GM18507 (cell line): Measurements from ENCODE around the gene RNF227.

Experiments used
- DNase-seq: peaks from one replicate; pipeline ENCODE4 v3.0.0; 2011; ENCODE audit warnings: low read depth; ENCODE audit not compliant: insufficient read length; ENCODE audit errors: extremely low spot score
- FAIRE-seq: peaks from 2 replicates; lab custom pipeline; 2011; peaks lifted over from hg19 to GRCh38; lab: Jason Lieb, UNC

Gene RNF227

GRCh38 chr17:7894866-7895265 lies 21.2 kb downstream of the RNF227 start:
- FAIRE-seq (no peak), DNase-seq (no peak)

- FAIRE-seq (no peak), DNase-seq (no peak)
These were observed 21.9 kb downstream of the RNF227 start for GRCh38 chr17:7894226-7894625.

DNA sequence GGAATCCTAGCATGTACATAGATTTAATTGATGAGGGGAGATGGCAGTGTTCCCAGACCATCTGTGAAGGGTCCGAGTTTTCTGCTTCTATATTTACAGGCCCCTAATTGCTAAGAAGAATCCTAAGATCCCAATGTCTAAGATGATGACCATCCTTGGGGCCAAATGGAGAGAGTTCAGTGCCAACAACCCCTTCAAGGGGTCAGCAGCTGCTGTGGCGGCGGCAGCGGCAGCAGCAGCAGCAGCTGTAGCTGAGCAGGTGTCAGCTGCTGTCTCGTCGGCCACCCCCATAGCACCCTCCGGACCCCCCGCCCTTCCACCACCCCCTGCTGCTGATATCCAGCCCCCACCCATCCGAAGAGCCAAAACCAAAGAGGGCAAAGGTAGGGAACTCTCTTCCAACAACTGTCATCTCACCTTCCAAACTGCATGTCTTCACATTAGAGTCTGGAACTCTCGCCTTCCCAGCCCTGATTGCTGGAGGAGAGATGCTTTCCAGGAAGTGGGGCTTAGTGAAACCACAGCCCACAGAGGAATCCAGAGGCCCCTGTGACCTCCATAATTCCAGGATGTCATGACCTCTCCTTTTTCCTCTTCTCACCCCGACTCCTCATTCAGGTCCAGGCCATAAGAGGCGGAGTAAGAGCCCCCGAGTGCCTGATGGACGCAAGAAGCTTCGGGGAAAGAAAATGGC lies 22.8 kb downstream of the RNF227 start:
- no peak for DNase-seq
- no peak for FAIRE-seq

GRCh38 chr17:7889166-7889955 lies 26.7 kb downstream of the RNF227 start:
- no peak for FAIRE-seq

GRCh38 chr17:7888184-7888920 lies 27.7 kb downstream of the RNF227 start, which contains the start of gene CHD3:
TSS of gene CHD3 (plus strand) at chr17:7888789. CDS start at chr17:7889001, 212 bp downstream.
- DNase-seq (no peak), FAIRE-seq (peak; percentile 55)

More at GRCh38 chr17:7889166-7889955, 26.7 kb downstream of the RNF227 start:
- no peak for DNase-seq

DNA sequence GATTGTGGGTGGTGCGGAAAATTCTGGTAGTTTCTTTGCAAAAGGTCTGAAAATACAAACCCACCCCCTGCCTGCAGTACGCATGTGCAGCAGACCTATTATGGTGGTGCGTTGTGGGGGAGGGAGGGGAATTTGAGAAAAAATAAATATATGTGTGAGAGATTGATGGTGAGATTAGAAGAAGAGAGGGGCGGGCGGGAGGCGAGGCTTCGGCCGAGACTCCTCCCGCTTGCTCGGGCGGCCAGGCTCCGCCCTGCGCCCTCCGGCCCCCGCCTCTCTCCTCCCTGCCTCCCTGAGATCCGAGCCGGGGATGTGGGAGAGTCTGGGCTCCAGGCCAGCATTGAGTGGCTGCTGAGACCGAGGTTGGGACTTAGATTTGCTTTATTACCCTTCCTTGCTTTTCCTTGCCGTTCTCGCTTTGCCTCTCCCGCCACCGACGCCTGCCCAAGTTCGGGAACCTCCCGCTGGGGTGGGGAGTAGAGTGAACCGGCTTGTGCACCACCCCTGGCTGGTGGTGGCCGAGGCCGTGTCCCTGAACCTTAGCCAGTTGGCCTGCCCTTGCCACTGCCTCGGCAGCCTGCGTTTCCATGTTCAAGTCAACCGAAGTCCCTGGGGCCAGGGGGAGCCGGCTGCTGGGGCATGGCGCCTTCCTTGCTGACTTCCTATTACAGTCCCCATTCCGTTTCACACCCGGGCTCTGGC lies 28.5 kb downstream of the RNF227 start:
- peak; percentile 96 for FAIRE-seq
- DNase-seq = peak; percentile 75

DNA sequence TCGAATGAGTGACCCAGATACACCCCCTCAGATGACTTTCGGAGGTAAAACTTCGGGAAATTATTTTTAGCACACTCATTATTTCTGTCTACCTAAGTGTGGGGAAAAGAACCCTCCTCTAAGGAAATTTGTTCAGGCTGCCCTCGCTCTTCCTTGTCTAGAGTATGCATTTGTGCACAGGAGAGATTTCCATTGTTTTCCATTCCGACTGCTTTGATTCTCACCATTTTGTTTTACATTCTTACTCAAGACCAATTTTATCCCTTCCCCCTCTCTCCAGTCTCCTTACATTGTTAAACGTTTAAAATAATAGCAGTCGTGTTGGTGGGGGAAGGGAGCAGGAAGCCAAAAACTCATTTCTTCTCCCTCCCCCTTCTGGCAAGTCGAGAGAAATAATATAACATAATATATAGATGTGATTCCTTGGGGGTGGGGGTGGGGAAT lies 29.0 kb downstream of the RNF227 start:
- FAIRE-seq (peak; percentile 15), DNase-seq (no peak)

DNA sequence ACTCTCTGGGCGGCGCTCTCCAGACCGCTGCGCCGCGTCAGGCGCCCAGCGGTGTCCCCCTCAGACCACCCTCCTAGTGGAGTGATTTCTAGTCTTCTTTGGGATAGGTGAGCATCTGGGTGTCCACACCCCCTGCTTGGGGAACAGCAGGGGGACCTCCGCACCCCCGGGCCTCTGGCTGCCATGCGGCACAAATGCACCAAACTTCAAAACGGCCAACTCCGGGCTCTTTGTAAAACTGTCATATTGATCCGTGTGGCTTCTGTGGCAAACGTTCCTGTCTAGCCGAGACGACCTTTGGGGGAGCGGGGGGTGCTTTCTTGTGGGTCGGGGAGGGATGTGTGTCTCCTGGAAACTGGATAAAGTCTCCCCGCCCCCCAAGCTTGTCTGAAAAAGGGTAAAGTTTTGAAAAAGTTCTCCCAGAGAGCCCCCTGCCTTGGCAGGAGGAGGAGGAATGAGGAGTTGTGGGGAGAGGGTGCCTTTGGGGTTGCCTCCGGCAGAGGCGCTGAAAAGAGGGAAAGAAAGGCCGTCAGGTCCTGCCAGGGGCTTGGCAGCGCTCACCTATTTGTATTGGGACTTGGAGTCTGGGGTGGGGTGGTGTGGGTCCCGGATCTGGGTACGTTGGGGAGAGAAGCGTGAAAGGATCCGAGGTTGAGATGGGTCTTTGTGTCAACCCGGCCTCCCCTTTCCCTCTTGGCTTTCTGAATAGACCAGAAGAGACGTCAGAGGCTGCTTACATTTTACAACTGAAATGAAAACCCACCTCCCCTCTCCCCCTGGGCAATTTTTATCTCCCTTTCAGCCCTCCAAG lies 29.7 kb downstream of the RNF227 start:
- FAIRE-seq = peak; percentile 54
- no peak for DNase-seq

GRCh38 chr17:7885367-7886226 lies 30.5 kb downstream of the RNF227 start:
- DNase-seq (no peak), FAIRE-seq (peak; percentile 54)

DNA sequence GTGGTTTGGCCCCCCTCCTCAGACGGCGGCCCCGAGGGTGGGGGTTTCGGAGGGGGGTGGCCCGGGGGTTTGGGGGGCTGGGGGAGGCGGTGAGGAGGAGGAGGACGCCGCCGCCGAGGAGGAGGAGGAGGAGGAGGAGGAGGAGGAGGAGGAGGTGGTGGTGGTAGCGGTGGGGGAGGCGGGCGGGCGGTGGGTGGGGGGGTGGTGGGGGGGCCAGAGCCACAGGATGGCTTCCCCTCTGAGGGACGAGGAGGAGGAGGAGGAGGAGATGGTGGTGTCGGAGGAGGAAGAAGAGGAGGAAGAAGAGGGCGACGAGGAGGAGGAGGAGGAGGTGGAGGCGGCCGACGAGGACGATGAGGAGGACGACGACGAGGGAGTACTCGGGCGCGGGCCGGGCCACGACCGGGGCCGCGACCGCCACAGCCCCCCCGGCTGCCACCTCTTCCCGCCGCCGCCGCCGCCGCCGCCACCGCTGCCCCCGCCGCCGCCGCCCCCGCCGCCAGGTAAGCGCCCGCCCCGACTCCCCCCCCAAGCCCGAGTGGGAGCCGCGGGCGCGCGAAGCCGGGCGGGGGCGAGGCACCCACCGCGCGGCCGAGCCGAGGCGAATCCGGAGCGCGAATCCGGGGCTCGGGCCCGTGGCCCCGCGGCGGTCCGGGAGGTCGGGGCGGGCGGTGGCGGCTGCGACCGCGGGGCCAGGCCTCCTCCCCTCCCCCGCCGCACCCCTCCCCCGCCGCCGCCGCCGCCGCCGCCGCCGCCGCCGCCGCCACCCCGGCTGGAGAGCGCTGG lies 31.3 kb downstream of the RNF227 start:
- DNase-seq (no peak), FAIRE-seq (no peak)

DNA sequence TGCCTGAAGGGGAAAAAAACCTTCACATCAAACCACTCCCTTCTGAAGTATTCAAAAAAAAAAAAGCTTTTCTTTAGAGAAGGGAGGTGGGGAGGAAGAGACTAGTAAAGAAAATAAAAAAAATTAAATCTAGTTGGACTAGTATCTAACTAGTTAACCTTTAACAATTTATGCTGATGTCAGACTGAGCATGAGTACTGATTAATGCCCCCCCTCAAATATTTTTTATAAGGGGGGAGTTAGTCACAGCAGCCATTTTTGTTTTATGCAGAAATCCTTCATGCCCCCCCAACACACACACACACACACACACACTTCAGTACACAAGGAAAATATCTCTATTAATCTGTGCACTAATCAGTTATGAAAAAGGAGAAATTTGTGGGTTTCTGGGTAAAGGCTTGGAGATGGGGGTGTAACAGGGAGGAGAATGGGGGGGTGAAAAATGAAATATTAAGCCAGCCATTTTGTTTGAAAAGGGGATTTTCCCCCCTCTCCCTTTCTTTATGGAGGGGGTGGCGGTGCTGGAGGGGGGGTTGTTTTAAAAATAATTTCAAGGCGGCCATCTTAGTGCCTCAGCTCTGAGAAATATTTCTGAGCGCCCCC lies 32.2 kb downstream of the RNF227 start:
- no peak for DNase-seq
- no peak for FAIRE-seq

DNA sequence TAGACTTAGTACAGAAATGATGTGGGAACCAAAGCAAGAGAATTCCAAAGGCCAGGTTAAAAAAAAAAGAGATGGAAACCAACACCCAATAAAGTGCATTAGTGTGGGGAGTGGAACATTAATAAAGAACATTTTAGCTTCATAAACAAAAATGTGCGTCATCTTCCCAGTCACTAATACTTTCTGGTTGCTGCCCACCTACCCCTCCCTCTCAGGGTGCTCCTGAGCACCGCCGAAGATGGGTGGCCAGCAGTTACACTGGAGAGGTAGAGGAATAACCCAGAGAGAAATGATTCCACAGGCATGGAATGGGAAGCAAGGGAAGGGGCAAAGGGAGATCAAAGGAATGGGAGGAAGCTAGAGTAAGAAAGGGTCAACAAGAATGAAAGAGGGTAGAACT lies 33.5 kb downstream of the RNF227 start:
- no peak for DNase-seq
- FAIRE-seq = no peak

DNA sequence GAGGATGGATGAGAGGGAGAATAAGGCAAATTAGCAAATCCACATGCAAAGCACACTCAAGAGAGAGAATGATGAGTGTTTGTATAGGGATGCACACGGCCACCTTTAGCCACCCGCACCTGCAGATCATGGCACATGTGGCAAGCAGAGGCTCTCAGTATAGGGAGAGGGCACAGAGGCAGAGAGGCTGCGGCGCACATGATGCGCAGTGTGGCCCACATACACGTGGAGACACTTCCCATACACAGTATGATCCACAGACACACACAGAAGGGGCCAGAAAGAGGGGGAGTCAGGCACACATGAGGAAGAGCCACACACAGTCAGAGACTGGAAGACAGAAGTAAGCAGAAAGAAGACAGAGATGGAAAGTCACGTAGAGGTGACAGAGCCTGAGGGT lies 34.0 kb downstream of the RNF227 start:
- no peak for DNase-seq
- FAIRE-seq = peak; percentile 61

DNA sequence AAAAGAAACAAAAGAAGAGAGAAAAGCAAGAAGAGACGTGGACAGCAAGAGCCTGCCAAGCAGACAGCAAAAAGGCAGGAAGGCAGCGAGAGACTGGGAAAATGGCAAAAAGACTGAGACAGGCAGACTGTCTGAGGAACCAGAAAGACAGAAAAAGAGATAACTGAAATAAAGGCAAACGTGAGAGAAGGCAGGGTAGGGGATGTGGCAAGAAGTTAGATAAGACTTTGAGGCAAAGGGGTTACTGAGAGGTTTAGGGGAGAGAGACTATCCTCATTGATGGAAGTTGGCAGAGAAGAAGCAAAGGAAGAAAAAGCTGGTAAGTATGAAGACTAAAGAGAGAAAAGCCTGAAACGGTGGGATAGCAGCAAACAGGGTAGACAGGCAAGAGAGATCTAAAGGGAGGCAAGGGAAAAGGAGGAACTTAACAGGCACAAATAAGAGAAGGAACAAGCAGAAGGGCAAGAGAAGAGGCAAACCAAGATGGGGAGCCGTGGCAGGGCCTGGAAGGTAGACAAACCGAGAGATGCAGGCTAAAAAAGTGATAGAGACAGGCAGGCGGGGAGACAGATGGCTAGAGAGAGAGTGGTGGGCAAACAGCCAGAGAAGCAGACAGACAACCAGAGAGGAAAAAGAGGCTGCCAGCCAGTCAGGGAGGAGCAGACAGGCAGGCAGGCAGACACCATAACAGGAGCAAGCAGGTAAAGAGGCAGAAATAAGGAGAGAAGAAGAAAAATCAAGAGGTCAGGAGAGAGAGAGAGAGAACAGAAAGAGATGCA lies 34.6 kb downstream of the RNF227 start:
- FAIRE-seq (no peak), DNase-seq (no peak)

GRCh38 chr17:7880076-7880868 lies 35.8 kb downstream of the RNF227 start:
- DNase-seq (no peak), FAIRE-seq (peak; percentile 78)
